ENCODE results near the gene WWC1.

The WWC1 gene

GRCh38 chr5:168365581-168366081, 74.2 kb downstream of the WWC1 start:
- DNase-seq = no peak

DNA sequence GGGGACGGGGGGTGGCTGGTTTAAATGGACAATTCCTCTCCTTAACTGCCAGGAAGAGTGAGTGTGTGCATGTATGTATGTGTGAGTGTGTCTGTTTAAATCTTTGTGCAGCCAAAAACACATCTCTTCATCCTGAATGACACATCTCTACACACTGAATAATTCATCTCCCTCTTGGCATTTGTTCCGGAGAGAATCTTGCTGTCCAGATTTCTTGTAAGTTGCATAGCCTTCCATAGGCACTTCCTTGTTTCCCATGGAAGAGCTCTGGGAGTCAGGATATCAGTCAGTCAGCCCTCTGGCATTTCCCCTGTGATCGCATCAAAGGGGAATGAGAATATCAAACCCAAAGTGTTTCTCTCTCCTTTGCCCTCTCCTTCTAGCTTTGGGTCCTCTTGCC, 74.7 kb downstream of the WWC1 start:
- DNase-seq = no peak

- no peak for DNase-seq
These were observed 77.4 kb downstream of the WWC1 start for GRCh38 chr5:168368854-168369253.

DNA sequence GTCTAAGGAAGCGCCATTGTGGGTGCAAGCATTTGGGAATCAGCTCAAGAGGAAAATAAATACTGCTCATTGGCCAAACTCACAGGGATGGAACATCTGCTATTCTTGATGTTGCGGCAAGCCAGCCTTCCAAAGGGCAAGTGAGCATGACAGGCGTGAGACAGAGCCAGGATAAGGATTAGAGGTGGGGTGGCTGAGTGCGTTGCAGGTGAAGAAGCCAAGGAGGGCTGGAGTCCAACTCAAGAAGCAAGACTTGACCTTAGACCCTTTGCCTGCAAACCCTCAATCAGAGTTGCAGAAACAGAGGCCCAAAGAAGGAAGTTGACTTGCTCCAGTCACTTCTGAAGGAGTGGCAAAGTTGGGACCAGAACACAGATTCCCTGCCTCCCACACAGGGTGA, 79.4 kb downstream of the WWC1 start:
- no peak for DNase-seq

DNA sequence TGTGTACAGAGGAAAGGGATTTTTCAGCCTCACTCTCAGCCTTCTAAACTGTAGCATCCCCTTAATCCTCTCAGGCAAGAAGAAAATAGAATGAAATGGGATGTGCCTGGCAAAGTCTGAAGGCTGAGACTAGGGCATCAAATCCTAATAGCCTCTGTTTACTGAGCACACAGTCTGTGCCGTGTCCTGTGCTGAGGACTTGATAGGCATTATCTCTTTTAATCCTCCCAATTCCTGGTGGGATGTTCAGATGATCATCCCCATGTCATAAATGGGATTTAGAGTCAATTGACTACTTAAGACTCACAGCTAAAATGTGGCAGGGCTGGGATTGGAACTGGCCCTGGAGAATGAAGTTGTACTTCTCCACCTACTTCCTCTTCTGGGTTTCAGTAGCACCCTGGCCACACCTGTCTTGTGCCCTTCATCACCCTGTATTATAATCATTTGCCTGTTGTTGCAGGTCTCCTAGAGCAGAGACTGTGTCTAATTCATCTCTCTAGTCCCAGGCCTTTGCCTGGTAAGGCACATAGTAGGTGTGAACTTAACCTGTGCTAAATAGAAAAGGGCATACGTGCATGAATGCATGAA, 81.0 kb downstream of the WWC1 start:
- no peak for DNase-seq

GRCh38 chr5:168374532-168374931, 83.1 kb downstream of the WWC1 start:
- no peak for DNase-seq

DNA sequence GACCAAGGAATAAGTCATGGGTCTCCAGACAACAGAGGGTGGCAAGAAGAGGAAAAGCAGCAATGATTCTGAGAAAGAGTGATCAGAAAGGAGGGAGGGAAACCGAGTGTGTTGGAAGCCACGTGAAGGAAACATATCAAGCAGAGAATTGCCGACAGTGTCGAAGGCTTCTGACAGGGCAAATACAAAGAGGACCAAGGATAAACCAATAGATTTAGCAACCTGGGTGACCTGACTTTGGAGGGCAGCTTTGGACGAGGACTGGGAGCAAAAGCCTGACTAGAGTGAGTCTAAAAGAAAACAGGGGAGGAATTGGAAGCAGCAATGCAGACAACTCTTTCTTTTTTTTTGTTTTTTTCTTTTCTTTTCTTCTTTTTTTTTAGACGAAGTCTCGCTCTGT, 83.8 kb downstream of the WWC1 start:
- no peak for DNase-seq

- no peak for DNase-seq
These were observed 86.1 kb downstream of the WWC1 start for GRCh38 chr5:168377525-168377924.

DNA sequence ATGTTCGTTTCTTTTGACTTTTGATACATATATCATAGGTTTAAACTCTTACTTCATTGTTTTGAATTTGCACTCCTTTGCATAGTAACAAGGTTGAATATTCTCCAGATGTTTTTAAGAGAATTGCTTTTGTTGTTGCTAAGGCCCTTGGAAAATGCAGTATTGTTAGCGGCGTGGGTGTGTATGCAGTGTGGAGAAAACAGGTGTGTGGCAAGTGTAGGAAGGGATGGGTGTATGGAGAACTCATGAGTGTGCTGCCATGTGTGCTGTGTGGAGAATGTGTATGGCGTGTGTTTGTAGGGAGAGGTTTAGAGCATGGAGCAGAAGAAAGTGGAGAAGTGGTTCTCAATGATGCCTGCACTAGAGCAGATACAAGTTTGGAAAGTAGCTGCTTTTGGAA, 87.3 kb downstream of the WWC1 start:
- DNase-seq = no peak

GRCh38 chr5:168382421-168382820, 91.0 kb downstream of the WWC1 start:
- DNase-seq = no peak

- no peak for DNase-seq
These were observed 99.0 kb downstream of the WWC1 start for GRCh38 chr5:168390491-168390890.

DNA sequence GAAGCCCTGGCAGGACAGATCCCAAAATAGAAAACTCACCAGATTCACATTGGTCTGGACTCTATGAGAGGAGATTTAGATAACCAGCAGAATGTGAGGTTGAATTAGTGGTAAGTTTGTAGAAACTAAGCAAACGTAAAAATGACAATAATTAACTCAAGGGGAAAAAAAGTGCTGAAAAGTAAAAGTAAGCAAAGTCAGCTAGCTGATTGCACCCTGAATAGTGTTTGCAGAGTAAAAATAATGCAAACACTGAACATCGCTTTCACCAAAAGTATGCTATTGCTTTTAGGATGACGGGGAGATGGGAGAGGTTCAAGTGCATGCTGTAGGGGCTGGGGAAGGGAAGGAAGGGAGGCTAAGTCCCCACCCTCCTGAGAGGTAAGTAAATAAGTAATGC, 102.3 kb downstream of the WWC1 start:
- DNase-seq = no peak

GRCh38 chr5:168400429-168401220, 109.2 kb downstream of the WWC1 start:
- no peak for DNase-seq

GRCh38 chr5:168401226-168401625, 109.8 kb downstream of the WWC1 start:
- no peak for DNase-seq

DNA sequence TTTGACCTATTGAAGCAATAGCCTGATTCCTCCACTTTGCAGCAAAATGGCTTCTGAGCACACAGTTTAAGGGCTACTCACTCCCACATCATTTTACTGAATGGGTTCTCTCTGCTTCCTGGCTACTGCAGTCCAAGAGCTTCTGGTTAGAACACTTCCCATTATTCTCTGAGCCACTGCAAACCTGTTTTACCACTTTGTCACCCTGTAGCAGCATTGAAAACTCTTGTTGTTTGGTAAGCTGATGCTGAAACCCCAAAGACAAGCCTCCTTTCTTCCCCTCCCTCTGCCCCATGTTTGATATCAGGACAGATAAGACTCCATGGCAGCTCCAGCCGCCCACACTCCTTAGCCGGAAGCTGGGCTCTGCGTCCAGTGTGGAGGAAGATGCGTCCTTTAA, 110.4 kb downstream of the WWC1 start:
- DNase-seq = no peak

DNA sequence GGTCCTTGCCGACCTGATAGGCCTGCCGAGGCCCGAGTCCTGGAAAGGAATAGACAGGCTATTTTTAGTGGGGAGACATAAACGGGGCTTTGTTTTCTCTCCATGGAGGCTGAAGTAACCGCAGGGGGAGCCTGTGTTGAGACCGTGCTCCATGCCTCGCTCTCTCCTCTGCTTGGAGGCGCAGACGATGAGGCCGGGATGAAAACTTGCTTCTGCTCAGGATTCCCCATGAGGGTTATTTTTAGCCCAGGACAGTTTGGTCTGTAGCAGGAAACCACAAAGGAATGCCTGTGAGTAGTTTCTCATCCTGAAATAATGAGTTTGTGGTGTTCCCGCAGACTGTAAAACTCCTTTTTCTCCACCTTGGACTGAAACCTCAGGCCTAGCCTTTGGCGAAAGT, 112.9 kb downstream of the WWC1 start:
- DNase-seq = no peak

DNA sequence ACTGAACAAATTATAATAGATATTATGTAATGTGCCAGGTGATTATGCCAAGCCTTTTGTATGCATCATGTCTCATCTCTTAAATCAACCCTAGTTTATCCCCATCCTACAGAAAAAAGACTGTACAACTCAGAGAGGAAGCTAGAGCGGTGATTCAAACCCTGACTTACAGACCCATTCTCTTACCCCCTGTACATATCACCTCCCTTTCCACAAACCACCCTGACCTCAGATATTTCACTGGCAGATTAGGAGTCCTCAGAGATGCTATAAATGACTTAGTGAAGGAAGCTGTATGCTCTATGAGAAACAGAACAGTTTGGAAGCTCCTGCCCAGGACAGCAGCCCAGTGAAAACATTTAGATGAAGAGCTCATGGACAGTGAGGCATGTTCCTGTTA, 115.8 kb downstream of the WWC1 start:
- DNase-seq = no peak

- DNase-seq = no peak
These were observed 117.3 kb downstream of the WWC1 start for GRCh38 chr5:168408561-168409305.

GRCh38 chr5:168409591-168410458, 118.4 kb downstream of the WWC1 start:
- DNase-seq = no peak

DNA sequence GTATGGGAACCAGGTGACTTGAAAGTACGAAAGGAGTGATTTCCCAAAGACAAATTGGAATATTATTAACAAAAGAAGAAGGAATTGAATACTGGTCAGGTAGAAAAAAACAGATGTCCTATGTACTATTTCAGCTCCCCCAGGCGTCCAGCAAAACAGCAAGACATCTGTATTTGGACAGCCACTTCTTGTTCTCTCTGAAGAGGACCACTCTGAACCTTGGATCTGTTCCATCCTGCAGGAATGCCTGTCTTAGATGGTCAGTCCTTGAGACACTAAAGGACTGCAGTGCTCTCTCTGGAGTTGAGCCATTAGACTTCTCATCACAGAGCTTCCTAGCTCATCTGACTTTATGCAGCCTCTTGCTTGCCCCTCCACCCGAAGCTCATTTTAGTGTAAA, 120.4 kb downstream of the WWC1 start:
- no peak for DNase-seq

- DNase-seq = no peak
These were observed 121.6 kb downstream of the WWC1 start for GRCh38 chr5:168413062-168413461.

GRCh38 chr5:168413596-168413995, 122.2 kb downstream of the WWC1 start:
- DNase-seq = no peak

DNA sequence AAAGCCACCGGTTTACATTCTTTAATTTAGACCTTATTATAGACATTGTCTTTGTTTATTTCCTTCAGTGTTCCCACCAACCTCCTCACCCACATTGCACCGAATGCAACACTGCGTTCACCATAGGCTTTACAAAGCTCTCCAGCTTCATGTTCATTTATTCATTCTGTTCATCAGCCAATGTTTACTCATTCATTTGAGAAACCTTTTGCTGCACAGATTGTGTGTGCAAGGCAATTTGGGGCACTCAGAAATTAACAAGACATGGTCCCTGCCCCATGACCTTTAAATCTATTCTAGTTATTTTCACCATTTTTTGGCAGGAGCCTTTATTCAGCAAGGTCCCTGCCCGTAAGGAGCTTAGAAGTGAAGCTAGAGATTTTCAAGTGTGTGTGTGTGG, 124.0 kb downstream of the WWC1 start:
- DNase-seq = no peak
